Right atrium auricular region (tissue), 2 donors: ENCODE measurements around the gene MTNR1B. TPM values are rescaled to one million over a fixed set of nuclear protein-coding genes. Genes with fewer than 3 reads are reported as not detected.

ENCODE experiments used
- DNase-seq: peaks from one replicate; pipeline ENCODE4 v3.0.0-alpha.2; 2019; ENCODE audit warnings: low spot score
- H3K27ac ChIP-seq, 2 donors: fragments of 200-600 bp; sonication (generic); 1 replicate in 1 of 2; 2 replicates in 1 of 2; pipeline ENCODE4 v1.5.1; 2016 to 2019
- H3K27me3 ChIP-seq, 2 donors: fragments of 200-600 bp; sonication (generic); one replicate each; pipeline versions ENCODE4 v1.5.1 to v1.6.0; 2017 to 2019
- H3K36me3 ChIP-seq: fragments of 200-600 bp; sonication (generic); one replicate; pipeline ENCODE4 v1.5.1; 2016
- H3K4me1 ChIP-seq, 2 donors: fragments of 200-600 bp; sonication (generic); one replicate each; pipeline versions ENCODE4 v1.5.1 to v1.6.0; 2017 to 2019
- H3K4me3 ChIP-seq, 2 donors: fragments of 200-600 bp; sonication (generic); 1 replicate in 1 of 2; 2 replicates in 1 of 2; pipeline ENCODE4 v1.5.1; 2017 to 2019; ENCODE audit warnings: mild to moderate bottlenecking in 1 of 2, moderate library complexity in 1 of 2
- H3K9me3 ChIP-seq, 2 donors: fragments of 200-600 bp; sonication (generic); one replicate each; pipeline ENCODE4 v1.5.1; 2019
- total RNA-seq, 2 donors: library from RNA; depleted of rRNA; stranded (reverse); fragments of >200 nt; gene quantifications; one replicate each; pipeline ENCODE4 v1.1.0, GENCODE V29; 2016
- TF ChIP-seq, protein P1 (sequence below), 2 donors: fragments of 200-600 bp; sonication (generic); IDR thresholded peaks; one replicate each; pipeline ENCODE4 v1.5.1; 2019; ENCODE audit warnings: antibody characterized with exemption in 2 of 2

The MTNR1B gene
- total RNA-seq: not detected

DNA sequence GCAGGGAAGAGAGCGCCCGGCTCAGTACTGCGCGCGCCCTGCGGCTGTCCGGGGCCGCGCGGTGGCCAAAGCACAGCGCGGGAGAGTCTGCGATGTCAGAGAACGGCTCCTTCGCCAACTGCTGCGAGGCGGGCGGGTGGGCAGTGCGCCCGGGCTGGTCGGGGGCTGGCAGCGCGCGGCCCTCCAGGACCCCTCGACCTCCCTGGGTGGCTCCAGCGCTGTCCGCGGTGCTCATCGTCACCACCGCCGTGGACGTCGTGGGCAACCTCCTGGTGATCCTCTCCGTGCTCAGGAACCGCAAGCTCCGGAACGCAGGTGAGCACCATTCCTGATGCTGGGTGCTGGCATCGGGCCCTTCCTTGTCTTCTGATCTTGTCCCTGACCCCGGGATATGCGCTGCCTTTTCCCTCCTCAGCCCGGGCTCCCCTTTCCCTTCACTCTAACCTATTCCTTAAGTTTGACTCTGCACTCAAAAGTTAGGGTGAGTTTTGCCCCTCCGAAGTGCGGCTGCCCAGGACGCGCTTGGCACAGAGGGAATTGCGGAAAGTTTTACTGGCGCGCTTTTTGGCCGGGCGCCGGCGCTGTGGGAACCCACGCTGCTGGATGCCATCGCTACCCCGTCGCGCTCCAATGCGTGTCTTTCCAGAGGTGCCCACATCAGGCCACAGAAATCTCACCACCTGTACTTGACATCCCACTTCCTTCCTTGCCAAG, at the start of gene MTNR1B:
MTNR1B (plus strand) TSS at position 18 of the 714 bp plus-strand sequence; CDS start at position 93, 75 bp downstream.
- TF ChIP-seq, protein P1, sequence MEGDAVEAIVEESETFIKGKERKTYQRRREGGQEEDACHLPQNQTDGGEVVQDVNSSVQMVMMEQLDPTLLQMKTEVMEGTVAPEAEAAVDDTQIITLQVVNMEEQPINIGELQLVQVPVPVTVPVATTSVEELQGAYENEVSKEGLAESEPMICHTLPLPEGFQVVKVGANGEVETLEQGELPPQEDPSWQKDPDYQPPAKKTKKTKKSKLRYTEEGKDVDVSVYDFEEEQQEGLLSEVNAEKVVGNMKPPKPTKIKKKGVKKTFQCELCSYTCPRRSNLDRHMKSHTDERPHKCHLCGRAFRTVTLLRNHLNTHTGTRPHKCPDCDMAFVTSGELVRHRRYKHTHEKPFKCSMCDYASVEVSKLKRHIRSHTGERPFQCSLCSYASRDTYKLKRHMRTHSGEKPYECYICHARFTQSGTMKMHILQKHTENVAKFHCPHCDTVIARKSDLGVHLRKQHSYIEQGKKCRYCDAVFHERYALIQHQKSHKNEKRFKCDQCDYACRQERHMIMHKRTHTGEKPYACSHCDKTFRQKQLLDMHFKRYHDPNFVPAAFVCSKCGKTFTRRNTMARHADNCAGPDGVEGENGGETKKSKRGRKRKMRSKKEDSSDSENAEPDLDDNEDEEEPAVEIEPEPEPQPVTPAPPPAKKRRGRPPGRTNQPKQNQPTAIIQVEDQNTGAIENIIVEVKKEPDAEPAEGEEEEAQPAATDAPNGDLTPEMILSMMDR (IDR thresholded peaks at IDR 0.05): no peak
- Histone ChIP-seq H3K4me3 (no peak within 1 kb of the TSS), H3K27me3 (peaks cover 0 to 12% of the 10 kb centered on the region in 2 donors), H3K9me3 (no peaks in the 10 kb centered on the region), H3K4me1 (no peaks in the 10 kb centered on the region), H3K36me3 (no peaks in the 10 kb centered on the region), H3K27ac (no peak within 1 kb of the TSS)
- no peak for DNase-seq

DNA sequence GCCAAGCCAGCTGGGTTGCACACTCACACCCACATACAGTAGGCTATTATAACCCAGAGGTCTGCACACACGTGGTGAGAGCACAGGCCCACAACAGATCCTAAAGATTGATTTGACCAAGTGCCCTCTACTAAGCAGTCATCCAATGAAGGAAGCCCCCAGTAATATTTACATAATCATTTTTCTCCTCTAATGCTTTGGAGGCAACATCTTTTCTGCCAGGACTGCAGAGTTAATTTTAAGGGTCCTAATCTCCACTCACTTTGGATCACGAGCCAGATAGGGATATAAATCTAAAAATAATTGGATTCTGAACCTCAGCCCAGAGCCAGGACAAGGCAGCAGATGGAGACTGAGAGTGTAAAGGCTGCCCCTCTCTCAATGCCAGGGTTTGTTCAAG, 49.1 kb upstream of the MTNR1B start:
- H3K4me3 ChIP-seq: no peak overlapping the region
- no peaks in the 10 kb centered on the region for H3K36me3 ChIP-seq
- no peaks in the 10 kb centered on the region for H3K27me3 ChIP-seq
- H3K9me3 ChIP-seq: no peaks in the 10 kb centered on the region
- H3K4me1 ChIP-seq: no peaks in the 10 kb centered on the region
- TF ChIP-seq, protein P1 (IDR thresholded peaks at IDR 0.05): no peak
- no peak for DNase-seq
- H3K27ac ChIP-seq: no peak overlapping the region

DNA sequence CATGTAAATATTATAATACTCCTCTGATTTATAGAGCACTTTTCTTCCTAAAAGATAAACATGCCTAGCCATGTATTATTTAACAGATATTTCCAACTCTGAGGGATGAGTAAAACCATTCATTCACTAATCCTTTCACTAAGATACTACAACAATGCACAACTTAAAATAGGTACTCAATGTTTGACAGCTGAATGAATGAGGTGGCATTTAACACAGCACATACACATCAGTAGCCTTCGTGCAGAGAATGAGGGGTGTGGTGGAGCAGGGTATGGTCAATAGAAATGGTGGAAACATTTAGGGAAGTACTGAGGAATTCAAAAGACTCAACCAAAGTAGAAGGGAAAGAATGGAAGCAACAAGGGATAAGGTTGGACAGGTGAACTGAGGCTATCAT, 46.7 kb upstream of the MTNR1B start:
- no peaks in the 10 kb centered on the region for H3K9me3 ChIP-seq

GRCh38 chr11:92929246-92929645, 40.2 kb upstream of the MTNR1B start:
- no peaks in the 10 kb centered on the region for H3K9me3 ChIP-seq
- H3K36me3 ChIP-seq: no peaks in the 10 kb centered on the region
- H3K4me1 ChIP-seq: no peaks in the 10 kb centered on the region
- DNase-seq: no peak
- H3K27ac ChIP-seq: no peak overlapping the region
- no peak overlapping the region for H3K4me3 ChIP-seq
- H3K27me3 ChIP-seq: no peaks in the 10 kb centered on the region
- TF ChIP-seq, protein P1 (IDR thresholded peaks at IDR 0.05): no peak

More for the DNA sequence above, 46.7 kb upstream of the MTNR1B start:
- Histone ChIP-seq H3K4me1 (no peaks in the 10 kb centered on the region), H3K4me3 (no peak overlapping the region), H3K27ac (no peak overlapping the region), H3K27me3 (no peaks in the 10 kb centered on the region), H3K36me3 (no peaks in the 10 kb centered on the region)
- TF ChIP-seq, protein P1 (IDR thresholded peaks at IDR 0.05): no peak
- no peak for DNase-seq

GRCh38 chr11:92929653-92930052, 39.8 kb upstream of the MTNR1B start:
- no peaks in the 10 kb centered on the region for H3K4me1 ChIP-seq
- DNase-seq: no peak

More at GRCh38 chr11:92929653-92930052, 39.8 kb upstream of the MTNR1B start:
- TF ChIP-seq, protein P1 (IDR thresholded peaks at IDR 0.05): no peak
- no peak overlapping the region for H3K27ac ChIP-seq
- no peaks in the 10 kb centered on the region for H3K27me3 ChIP-seq
- no peaks in the 10 kb centered on the region for H3K9me3 ChIP-seq
- H3K36me3 ChIP-seq: no peaks in the 10 kb centered on the region
- H3K4me3 ChIP-seq: no peak overlapping the region
